TTC549 (cell line): ENCODE data around the gene GRID1.

Source experiments
- FAIRE-seq: peaks from 2 replicates; lab custom pipeline; 2012; peaks lifted over from hg19 to GRCh38; lab: Jason Lieb, UNC

GRID1 gene

DNA sequence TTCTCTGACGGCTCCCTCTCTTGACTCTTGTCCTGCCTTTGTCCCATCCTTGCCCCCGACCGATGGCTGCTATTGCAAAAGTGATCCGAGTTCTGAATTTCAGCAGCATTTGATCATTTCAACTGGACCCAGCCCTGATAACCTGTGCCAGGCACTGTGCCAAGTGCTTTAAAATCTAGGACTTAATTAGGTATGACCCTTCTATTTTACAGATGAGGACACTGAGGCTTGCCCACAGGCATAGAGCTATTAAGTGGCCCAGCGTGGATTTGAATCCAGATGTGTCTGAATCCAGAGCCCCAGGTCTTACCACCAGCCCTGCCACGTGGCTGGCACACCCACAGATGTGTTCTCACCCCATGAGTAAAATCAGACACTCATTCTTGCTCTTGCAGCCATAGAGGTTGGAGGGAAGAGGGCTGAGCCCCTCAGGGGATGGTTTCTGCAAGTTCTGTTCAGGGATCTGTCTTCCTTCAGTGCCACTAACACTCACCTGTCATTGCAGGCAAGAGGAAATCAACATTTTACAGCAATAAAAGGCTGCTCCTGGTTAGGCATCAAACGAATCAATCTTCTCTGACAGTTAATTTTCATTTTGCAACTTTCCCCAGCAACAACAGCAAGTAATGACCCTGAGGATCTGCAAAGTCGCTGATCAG lies 101.2 kb downstream of the GRID1 start:
- no peak for FAIRE-seq

DNA sequence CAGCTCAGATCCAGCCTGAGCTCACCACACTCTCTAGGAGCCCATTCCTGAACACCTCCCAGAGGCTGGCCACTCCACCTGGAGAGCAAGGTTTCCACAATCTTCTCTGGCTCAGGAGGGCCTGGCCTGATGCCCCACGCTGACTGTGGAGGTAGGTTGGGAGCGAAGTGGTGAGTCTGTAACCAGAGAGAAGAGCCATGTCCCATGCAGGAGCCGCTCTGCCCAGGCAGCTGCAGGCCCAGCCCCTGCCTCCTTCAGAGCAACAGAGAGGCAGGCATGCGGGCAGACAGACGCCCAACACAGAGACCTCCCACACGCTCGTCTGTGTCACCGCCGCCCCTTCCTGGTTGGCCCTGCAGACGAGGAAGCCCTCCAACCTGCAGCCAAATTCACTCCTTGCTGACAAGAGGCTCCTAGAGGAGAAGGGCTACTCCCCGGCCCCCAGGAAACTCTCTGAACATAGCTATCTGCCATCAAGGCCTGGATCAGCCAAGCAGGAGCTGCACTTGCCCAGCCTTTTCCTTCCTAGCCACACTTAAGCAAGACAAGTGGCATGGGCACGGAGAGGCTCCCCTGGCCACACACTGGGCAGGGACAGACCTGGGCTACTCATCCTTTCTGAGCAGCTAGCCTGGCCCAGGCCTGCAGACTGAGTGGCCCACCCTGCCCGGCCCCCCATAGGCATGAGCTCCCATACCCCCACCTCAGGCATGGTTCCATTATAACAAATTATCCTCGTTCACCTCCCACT lies 101.9 kb downstream of the GRID1 start:
- no peak for FAIRE-seq

DNA sequence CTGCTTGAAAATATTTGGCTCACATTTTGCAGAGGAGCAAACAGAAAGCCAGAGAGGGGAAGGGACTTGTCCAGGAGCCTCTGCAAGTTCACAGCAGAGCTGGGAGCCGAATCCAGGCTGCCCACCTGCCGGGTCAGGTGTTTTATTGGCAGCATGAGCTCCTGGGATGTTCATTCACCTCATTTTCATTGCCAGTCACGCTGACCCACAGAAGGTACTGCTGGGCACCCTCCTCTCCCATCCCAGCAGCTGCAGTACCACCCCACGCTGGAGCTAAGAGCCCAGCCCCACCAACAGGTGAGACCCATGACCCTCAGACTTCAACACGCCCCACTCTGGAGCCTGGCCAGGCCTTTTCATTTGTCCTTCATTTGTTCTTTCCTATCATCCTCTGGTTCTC lies 102.7 kb downstream of the GRID1 start:
- no peak for FAIRE-seq

DNA sequence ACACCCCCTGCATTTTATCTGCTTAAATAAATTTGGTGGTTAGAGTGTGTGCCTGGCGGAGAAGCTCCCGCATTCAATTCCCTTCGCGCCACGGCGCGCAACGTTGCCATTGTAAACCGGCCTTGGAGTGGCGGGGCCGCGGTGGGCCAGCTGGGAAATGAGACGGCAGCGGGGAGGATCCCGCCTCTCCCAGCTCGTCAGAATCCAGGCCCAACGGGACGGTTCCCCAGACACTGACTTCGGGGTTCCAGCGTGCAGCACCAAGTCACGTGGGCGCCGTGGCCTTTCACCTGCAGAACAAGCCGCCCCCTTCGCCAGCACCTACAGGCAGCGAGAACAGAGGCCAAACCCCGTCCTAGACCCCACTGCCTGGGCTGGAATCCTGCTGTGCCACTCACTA lies 103.4 kb downstream of the GRID1 start:
- no peak for FAIRE-seq

DNA sequence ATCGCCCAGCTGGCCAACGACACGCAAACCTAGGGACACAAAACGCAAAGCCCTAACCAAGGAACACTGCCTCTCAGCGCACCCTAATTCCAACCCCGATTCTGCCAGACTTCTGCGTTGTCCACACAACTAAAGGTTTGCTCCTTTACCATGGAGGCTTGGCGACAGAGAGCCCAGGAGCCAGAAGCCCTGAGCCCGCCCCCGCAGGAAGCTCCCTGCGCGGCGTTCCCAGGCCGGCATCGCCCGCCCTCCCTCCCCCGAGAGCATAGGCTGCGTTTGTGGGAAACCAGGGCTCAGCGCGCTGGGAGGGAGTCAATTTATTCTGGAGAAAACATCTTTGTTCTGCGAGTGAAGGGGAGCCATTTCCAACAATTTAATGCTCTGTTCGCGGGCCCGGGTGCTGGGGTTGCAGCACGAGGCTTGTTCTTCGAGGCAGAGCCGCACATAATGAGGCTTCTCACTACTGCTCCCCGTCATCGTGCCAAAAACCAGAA lies 103.9 kb downstream of the GRID1 start:
- no peak for FAIRE-seq

DNA sequence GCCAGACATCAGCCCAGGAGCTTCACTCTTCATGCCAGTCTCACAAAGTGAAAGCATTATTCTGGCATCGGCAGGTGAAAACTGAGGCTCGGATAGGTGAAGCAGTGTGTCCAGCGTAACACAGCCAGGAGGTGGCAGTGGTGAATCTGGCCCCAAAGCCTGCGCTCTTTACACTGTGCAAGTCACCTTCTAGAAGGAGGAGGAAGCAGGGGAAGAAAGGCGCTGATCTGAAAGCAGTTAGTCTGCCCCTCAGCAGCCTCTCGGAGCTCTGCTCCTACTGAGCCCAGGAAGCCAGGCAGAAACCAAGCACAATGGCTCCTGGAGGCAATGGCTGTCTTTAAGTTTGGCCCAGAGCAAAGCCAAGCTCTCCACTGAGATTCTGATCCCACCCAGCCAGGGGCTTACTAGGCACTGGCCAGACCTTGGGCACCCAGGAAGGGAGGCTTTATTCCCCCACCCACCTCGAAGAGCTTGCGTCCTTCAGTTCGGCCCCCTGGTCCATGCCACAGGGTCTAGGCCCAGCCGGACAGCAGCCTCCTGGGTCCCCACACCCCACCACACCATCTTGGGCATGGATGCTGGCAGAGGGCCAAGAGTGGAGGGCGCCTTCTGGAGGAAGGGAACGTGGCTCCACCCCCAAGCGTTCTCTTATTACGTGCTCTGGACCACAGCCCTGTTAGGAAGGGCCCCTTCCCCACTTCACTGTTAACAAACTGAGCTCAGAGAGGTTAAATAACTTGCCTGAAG lies 104.5 kb downstream of the GRID1 start:
- no peak for FAIRE-seq

DNA sequence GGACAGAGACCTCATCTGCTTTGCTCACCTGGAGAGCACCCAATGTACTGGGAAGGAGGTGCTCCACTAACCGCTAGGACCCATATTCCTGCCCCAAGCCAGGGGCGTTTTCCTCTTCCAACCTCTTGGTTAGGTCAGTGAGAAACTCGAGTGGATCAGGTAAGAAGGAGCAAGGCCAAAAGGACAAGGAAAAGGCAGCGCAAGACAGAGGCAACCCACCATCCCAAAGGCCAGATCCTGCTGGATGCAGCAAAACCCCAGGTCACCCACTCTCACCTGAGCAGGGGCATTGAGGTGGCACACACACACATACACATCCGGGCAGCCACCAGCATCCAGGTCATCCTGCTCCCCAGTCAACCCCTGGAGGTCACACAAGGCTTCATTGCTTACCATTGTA lies 105.1 kb downstream of the GRID1 start:
- no peak for FAIRE-seq

DNA sequence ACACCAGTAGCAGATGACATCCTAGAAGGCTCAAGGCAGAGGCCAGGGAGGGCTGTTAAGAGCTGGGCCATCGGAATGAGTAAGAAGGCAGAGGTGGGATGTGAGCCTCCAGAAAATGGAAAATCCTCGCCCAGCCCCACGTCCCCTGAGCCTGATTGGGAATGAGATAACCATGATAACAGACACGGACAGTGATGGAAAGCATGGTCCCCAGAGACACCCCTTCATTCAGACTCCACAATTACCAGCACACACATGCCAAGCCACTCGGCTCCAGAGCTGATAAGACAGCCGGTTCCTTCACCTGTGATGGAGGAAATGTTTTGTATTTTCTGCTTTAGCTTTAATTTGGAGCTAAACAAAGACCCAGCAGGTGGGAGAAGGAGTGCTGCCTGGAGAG lies 106.0 kb downstream of the GRID1 start:
- FAIRE-seq = no peak

DNA sequence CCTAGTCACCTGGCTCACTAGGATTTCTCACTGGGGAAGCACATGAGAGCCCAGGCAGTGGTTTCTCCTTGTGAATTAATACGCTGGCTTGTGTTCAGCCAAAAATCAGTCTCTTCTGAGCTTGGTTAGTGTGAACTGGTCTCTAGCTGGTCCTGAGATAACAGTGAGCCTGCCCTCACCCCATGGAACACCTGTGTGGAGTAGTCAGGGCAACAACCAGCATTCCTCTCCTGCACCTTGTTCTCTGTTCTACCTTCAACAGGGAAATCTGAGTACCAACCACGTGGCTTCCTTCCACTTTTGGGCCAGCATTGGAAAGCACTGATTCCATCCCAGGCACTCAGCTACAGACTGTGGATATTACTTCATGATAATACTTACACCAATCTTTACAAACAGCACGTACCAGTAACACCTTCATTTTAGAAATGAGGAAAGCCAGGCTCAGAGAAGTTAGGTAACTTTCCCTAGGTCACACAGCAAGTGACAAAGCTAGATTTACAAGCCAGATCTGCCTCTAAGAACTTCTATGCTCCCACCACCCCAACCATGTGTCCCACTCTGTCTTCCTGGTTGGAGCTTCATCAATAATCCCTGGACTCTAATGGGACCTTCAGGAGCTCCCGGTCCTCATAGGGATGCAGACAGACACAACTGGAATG lies 106.6 kb downstream of the GRID1 start:
- FAIRE-seq = no peak

DNA sequence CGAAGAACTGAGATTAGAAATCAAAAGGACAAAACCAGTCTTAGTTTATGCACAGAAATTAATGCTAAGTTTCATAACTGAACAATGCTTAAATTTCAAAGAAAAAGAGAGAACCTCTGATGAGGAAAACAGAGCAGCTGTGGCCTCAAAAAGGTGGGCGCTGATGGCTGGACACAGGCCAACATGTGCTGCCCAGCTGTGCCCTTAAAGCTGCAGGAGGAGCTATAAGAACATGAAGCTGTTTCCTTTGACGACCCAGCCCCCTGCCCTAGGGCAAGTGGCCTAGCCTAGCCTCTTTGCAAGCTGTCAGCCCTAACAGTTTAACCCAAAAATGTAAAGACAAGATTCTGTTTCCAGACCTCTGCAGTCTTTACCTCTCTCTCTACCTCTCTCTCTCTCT lies 107.7 kb downstream of the GRID1 start:
- FAIRE-seq = no peak

DNA sequence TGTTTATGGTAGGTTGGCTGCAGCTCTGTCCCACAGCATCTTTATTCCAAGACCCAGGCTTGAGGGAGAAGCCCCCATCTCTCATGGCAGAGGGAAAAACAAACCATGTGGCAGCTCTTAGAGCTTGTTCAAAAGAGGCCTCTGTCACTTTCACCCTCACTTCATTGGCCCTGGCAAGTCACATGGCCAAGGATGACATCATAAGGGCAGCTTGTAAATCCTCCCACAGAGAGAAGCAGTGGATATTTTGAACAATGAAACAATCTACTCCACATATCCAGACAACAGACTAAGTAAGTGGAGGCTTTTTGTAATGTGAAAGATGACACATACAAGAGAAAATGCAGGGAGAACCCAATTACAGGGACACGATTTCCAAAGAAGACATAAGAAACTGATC lies 108.1 kb downstream of the GRID1 start:
- no peak for FAIRE-seq

DNA sequence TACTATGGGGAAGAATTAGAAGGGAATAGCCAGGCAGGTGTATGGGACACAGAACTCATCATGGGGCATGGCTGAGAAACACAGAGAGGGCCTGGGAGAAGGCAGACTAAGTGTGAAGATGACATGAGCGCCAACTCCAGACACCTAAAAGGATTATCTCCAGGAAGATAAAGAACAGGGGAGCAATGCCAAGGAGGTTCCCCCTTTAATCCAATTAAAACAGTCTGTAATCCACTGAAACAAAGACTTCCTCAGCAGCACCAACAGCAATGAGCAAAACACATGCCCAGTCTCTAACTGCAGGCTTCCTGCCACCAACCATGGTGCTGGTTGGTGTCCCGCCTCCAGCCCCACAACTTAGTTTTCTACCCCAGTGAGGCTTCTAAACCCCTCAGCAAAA lies 108.9 kb downstream of the GRID1 start:
- FAIRE-seq = no peak

DNA sequence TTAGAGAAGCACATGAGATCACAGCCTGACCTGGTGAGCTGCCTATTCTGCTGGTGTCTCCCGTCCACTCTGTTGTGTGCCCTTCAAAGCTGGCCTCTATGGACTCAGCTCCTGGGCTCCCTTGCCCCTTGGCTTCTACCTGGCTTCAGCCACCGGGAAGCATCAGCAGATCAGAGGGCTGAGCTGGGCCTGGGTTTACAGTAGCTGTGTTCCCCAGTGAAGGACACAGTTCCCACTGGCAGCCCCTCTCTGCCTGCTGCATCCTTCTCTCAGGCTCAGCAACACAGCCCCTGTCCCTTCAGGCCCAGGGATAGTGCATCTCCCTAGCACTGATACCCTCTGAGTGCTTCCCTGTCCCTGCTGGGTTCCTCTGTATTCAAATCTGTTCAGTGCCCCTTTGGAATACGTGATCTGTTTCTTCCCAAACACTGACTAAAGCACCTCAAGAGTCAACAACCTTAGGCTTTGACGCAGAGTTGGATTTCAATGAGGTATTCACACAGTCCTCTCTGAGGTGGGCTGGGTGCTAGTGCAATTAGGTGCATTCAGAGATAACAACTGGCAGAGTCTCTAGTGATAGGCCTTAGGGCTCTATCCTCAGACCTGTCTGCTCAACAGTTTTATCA lies 109.8 kb downstream of the GRID1 start:
- no peak for FAIRE-seq

DNA sequence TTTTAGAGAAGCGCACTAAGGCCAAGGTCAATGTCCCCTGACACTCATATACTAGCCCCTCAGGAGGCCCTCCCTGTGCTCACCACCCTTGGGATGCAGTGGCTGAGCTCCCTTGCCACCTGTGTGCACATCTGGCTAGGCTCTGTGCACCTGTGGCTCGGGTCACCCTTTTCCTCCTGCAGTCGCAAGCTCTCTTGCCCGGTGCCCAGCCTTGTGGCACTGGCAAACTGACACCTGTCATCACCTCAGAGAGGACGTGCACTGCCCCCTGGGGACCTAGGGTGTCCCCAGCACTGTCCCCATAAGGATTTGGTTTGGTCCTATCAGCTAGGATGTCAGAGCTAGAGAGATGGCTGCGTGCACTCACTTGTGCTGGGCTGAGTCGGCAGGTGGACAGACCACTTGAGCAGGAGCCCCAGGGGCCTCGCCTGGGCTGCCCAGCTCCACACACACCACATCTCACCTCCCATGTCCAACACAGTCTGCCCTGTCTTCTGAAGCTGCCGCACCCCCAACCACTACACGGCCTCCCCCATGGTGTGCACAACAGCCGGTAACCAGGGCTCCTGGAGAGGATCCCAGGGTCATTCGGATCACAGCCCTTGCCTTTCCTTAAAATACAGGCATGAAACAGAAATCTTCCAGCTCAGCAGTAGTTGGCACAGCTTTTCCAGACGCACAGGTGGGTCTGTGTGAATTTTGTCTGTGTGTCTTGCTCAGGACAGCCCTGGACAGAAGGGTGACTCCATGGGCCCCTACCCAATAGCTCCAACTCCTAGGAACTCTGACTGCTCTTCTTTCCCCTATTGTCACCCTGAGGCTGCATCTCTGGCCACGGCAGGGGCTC lies 111.0 kb downstream of the GRID1 start:
- FAIRE-seq = no peak

DNA sequence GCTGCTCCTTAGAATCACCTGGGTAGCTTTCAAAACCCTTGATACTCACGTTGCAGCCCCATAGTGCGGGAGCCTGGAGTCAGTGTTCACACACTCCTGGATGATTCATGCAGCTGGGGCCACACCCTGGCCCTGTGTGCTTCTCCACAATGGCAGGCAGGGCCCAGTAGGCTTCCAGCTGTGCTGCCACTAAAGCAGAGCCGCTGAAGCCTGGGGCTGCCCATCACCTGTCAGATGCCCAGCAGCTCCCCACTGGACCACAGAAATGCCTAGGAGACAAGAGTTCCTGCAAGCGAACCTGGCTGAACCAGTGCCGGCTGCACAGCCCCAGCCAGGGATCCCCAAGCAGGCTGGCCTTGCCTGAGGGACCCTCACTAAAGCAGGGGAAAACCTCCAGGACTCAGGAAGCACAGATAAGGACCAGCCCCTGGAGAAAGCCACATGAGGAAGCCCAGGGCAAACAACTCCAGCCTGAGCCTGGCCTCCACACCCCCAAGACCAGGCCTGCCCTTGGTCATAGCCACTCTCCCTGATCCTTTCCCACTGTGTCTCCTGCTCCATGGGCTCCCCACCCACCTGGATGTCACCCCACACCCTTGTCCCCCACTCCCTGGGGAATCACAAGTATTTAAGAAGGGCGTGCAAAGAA lies 111.9 kb downstream of the GRID1 start:
- no peak for FAIRE-seq

DNA sequence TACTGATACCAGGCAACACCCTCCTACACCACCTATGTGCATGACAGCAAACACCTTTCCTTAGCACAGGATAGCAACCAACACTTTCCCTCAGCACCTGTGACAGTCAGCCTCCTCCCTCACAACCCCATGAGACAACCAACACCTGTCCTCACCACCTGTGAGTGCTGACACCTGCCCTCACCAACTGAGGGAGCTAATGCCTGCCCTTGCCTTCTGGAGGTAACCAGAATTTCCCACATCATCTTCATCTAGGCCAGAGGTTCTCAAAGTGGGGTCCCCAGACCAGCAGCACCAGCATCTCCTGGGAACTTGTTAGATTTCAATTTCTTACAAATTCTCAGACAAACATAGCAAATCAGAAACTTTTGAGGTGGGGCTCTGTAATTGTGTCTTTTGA lies 112.5 kb downstream of the GRID1 start:
- FAIRE-seq = no peak

DNA sequence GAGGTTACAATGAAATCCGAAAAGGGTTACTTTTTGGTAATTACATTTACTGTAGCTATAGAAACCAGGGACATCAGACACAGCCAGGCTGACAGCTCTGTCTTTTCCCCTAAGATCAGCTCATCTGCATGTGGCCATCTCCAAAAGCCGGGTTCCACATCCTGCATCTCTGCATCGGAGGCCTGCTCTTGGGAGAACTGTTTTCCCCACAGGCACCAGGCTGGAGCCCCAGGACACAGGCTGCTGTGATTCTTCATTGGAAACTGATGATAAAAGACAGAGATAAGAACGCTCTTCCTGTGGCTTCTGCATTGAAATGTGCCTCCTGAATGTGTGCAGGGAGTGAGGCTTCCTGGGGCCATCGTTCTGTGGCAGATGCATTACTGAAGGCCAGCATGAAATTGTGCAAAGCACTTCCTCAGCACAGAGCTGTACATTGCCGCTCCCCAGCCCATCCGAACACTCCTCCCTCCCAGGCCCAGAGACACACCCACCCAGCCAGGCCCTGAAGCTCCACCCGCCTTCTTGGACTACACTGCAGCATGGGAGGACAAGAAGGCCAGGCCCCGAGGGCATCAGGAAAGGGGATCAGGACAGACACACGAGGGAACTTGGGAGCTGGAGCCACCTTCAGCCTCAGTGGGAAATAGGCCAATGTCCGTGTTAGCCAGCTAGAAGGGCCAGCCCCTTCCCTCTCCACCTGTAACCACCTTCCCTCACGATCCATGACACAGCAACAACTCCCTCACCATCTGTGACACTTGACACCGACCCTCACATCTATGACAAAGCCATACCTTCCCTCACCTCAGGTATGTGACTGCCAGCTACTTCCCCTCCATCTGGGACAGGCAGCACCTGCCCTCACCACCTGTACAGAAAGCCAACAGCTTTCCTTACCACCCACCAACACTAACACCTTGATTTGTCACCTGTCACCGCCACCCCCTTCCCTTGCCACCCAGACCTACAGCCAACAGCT lies 113.2 kb downstream of the GRID1 start:
- no peak for FAIRE-seq

DNA sequence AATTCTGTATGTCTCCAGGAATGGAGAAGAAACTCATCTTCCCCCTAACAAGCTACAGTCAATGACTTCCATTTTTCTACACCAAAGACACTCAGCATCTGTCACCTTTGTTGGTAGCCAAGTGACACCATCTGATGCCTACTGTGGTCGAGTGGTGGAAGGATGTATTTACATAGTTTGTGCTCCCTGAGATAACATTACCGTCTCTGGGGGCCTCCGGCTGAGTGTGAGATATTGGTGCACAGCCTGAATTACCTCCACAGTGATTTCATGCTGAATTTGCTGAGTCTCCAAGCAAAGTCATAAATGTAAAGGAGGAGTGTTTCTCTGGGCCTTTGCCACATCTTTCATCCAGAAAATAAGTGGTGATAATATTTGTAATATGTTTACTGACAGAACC lies 114.0 kb downstream of the GRID1 start:
- no peak for FAIRE-seq

DNA sequence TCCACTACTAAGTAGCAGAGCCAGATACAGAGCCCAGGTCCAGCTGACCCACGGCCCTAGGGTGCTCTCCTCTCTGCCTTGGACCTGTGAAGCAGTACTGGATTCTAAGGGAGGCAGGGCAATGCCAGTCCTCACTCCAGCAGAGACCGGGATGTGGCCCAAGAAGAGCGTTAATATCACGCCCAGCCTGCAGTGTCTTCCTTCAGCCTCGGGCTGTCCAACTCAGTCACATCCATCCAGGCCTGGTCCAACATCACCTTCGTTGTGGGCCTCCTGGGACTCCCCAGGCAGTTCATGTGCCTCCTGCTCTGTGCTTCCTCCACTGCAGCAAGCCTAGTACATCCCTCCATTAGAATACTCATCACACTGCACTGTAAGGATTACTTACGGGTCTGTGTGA lies 114.5 kb downstream of the GRID1 start:
- FAIRE-seq = no peak

DNA sequence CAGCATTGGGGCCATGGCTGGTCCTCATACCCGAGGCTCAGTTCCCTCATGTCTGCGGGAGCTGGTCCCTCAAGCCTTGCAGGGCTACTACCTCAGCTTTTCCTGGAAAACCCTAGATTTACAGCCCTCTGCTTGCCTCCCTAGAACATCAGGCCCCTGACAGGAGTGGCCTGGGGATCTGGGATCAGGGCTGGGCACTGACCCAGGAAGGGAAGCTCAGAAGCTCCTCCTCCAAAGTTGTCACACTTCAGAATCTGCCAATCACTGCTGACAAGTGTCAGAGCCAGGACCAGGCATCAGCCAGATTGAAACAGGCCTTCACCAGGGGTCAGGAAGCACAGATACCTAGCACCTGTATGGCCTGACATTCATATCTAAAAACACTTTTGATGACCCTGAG lies 115.2 kb downstream of the GRID1 start:
- no peak for FAIRE-seq
